ENCODE measurements around the gene CETP.
A peak's percentile ranks its signal among the peaks of the same experiment; 100 is the strongest.

CETP gene

DNA sequence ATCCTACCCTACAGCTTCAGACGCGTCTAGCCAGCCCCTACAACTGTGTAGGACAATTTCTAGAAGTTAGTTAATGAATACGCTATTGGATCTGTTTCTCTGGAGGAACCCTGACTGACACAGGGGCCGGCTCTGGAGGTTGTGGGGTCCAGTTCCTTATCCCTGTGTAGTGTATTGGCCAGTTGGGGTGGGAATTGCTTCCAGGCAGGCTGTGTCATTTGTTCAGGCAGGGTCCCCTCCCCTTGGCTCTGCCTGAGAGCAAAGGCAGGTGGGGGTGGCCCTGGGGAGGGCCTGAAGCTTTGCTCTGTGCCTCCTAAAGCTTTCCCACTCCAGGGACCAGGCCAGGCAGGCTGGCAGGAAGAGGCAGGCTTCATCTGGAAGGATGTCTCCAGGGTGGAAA, 11.7 kb upstream of the CETP start:
- no peak for FAIRE-seq
- DNase-seq (ENCODE audit: insufficient read length) = no peak

DNA sequence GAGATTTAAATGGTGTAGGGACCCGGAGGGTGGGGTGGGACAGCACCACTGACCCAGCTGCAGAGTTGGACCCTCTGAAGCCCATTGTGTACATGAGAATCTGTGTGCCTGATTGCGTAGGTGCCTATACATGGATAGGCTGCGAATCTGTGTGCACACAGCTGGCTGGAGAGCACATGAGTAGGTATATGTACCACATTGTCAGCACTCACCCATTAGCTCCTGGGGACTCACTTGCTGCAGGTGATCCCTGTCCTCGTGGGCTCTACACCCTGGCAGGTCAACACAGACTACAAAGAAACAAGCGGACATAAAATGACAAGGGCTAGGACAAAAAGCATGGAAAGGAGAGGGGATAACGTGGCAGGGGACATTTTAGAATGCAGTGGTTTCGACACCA, 11.3 kb upstream of the CETP start:
- FAIRE-seq = no peak
- no peak for DNase-seq (ENCODE audit: insufficient read length)
- TF ChIP-seq POLR2AphosphoS5 (IDR thresholded peaks at IDR 0.05; ENCODE audit: low read depth, low read length) = no peak
- no peak for TF ChIP-seq POLR2A (IDR thresholded peaks at IDR 0.05; ENCODE audit: low read depth, low read length)
- TF ChIP-seq TAF1 (IDR thresholded peaks at IDR 0.05; ENCODE audit: borderline replicate concordance, low read depth, low read length) = no peak

More for the DNA sequence above, 11.7 kb upstream of the CETP start:
- no peak for TF ChIP-seq POLR2AphosphoS5 (IDR thresholded peaks at IDR 0.05; ENCODE audit: low read depth, low read length)
- TF ChIP-seq TAF1 (IDR thresholded peaks at IDR 0.05; ENCODE audit: borderline replicate concordance, low read depth, low read length) = no peak
- no peak for TF ChIP-seq POLR2A (IDR thresholded peaks at IDR 0.05; ENCODE audit: low read depth, low read length)

DNA sequence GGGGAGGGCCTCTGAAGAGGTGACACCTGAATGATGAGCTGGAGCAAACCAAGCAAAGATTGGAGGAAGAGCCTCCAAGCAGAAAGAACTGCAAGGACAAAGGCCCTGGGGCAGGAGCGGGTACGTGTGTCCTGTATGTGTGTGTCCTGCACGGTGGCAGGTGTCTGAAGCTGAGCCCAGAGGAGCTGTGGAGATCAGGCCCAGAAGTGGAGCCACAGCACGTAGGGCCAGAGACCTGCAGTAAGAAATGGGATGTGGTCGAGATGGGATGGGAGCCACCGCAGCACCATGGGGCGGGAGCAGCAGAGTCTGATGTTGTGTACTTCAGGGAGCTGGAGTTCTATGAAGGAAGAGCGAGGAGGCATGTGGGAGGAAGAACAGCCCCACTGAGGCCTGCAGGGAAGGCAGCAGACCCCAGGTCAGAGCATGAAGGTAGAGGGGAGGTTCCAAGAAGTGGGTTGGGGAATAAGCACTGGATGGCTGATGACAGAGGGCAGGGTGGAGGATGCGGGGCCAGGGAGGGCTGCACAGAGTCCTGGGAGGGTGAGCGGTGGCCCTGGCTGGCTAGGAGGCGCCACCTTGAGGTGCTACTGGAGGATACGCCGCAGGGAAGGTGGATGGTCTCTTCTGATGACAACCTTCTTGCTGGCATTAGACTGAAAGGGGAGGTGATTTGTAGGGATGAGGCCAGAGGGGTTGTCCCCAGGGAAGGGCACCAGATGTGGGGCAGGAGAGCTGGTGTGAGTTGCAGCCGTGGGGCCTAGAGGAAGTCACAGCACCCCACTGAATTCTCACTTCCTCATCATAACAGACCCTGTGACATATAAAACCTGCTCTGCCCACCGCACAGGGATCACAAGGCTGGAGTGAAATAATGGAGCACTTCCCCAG, 10.6 kb upstream of the CETP start:
- DNase-seq (ENCODE audit: insufficient read length) = peak; percentile 65
- FAIRE-seq = peak; percentile 97
- TF ChIP-seq TAF1 (IDR thresholded peaks at IDR 0.05; ENCODE audit: borderline replicate concordance, low read depth, low read length) = no peak
- TF ChIP-seq POLR2A (IDR thresholded peaks at IDR 0.05; ENCODE audit: low read depth, low read length) = no peak
- TF ChIP-seq POLR2AphosphoS5 (IDR thresholded peaks at IDR 0.05; ENCODE audit: low read depth, low read length) = no peak

DNA sequence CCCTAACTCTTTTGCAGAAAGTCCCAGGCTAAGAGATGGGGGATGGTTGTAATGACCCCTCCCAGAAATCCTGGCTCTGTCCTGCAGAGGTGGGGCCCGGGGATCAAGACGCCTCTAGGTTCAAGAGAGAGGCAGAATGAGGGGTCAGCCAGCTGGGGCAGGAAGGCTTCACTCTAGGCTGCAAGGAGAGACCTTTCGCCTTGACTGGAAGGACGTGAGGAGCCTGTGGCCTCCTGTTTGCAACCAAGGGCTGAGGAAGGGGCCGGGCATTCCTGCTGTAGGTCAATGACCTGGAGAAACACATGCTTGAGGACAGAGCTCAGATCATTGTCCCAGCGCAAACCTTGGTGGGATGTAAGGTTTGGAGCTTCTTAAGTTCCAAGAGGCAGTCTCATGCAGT, 8.7 kb upstream of the CETP start:
- FAIRE-seq = no peak
- DNase-seq (ENCODE audit: insufficient read length) = no peak
- TF ChIP-seq TAF1 (IDR thresholded peaks at IDR 0.05; ENCODE audit: borderline replicate concordance, low read depth, low read length) (no peak), POLR2A (IDR thresholded peaks at IDR 0.05; ENCODE audit: low read depth, low read length) (no peak), POLR2AphosphoS5 (IDR thresholded peaks at IDR 0.05; ENCODE audit: low read depth, low read length) (no peak)

DNA sequence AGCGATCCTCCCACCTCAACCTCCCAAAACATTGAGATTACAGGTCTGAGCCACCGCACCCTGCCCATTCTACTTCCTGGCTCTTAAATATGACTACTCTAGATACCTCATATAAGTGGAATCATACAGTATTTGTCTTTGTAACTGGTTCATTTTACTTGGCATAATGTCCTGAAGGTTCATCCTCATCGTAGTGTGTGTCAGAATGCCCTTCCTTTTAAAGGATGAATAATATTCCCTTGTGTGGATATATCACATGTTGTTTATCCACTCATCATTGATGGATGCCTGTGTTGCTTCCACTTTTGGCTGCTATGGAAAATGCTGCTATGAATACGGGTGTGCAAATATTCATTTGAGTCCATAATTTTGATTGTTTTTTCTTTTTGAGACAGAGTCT, 5.7 kb upstream of the CETP start:
- no peak for DNase-seq (ENCODE audit: insufficient read length)
- FAIRE-seq = no peak
- TF ChIP-seq TAF1 (IDR thresholded peaks at IDR 0.05; ENCODE audit: borderline replicate concordance, low read depth, low read length) (no peak), POLR2AphosphoS5 (IDR thresholded peaks at IDR 0.05; ENCODE audit: low read depth, low read length) (no peak), POLR2A (IDR thresholded peaks at IDR 0.05; ENCODE audit: low read depth, low read length) (no peak)

DNA sequence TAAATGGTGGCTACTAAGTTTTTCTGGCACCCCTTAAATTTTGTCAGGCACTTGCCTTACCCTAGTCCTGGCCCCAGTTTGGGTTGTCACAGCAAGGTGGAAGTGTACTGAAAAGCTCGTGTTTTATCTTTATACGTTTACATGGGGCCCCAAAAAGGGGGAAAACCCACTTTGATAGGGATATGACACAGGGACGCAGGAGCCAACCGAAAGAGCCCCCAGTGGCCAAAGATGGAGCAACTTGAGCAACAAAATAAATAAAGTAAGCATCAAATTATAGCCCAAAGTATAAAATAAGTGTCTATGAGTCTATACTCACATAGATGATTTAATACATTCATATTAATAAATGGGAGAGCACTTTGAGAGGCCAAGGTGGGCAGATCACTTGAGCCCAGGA, 5.0 kb upstream of the CETP start:
- DNase-seq (ENCODE audit: insufficient read length) (no peak), FAIRE-seq (no peak)
- no peak for TF ChIP-seq POLR2A (IDR thresholded peaks at IDR 0.05; ENCODE audit: low read depth, low read length)
- no peak for TF ChIP-seq TAF1 (IDR thresholded peaks at IDR 0.05; ENCODE audit: borderline replicate concordance, low read depth, low read length)
- no peak for TF ChIP-seq POLR2AphosphoS5 (IDR thresholded peaks at IDR 0.05; ENCODE audit: low read depth, low read length)

DNA sequence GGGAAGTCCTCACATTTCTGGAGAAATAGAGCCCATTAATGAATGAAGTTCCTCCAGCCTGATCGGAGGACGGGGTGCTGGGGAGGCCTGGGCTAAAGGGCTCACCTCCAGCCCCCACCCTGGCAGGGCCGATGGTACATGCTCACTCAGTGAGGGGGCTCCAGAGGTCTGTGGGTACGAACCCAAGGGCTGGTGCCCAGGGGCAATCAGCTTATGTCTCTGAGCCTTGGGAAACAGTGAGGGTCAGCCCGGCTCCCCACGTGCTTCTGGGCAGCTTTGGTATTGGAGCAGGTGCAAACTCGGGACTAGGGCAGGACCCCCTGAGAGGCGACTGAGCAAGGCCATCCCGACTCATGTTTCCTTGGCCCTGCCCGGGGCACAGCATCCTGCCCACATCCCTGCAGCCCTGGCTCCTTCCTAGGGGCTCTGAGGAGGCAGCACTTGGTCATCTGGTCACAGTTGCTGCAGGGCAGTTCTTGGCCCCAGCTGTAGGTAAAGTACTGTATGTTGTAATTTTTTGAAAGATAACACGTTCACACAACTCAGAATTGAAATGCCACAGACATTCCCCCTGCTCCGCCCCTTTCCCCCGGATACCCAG, 969 bp upstream of the CETP start:
- DNase-seq (ENCODE audit: insufficient read length) (no peak), FAIRE-seq (no peak)
- TF ChIP-seq POLR2A (IDR thresholded peaks at IDR 0.05; ENCODE audit: low read depth, low read length) (no peak), TAF1 (IDR thresholded peaks at IDR 0.05; ENCODE audit: borderline replicate concordance, low read depth, low read length) (no peak), POLR2AphosphoS5 (IDR thresholded peaks at IDR 0.05; ENCODE audit: low read depth, low read length) (no peak)

DNA sequence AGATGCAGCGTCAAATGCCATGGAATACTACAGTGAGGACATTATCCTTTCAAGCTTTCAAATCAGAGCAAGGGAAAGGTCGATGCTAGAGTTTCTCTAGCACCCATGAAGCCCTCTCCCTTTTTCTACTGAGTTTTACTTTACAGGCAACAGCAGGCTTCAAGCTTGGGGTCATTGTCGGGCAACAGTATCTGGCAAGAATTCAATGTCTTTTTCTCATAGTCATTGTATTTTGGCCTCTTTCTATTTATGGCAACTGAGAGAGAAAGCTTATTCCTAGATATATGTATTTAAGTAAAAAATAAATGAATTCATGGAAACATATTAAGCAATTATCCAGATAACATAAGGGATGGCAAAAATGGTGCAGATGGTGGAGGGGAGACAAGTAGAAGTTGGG, 364 bp upstream of the CETP start:
- FAIRE-seq (no peak), DNase-seq (ENCODE audit: insufficient read length) (no peak)
- TF ChIP-seq POLR2A (IDR thresholded peaks at IDR 0.05; ENCODE audit: low read depth, low read length) (no peak), TAF1 (IDR thresholded peaks at IDR 0.05; ENCODE audit: borderline replicate concordance, low read depth, low read length) (no peak), POLR2AphosphoS5 (IDR thresholded peaks at IDR 0.05; ENCODE audit: low read depth, low read length) (no peak)

DNA sequence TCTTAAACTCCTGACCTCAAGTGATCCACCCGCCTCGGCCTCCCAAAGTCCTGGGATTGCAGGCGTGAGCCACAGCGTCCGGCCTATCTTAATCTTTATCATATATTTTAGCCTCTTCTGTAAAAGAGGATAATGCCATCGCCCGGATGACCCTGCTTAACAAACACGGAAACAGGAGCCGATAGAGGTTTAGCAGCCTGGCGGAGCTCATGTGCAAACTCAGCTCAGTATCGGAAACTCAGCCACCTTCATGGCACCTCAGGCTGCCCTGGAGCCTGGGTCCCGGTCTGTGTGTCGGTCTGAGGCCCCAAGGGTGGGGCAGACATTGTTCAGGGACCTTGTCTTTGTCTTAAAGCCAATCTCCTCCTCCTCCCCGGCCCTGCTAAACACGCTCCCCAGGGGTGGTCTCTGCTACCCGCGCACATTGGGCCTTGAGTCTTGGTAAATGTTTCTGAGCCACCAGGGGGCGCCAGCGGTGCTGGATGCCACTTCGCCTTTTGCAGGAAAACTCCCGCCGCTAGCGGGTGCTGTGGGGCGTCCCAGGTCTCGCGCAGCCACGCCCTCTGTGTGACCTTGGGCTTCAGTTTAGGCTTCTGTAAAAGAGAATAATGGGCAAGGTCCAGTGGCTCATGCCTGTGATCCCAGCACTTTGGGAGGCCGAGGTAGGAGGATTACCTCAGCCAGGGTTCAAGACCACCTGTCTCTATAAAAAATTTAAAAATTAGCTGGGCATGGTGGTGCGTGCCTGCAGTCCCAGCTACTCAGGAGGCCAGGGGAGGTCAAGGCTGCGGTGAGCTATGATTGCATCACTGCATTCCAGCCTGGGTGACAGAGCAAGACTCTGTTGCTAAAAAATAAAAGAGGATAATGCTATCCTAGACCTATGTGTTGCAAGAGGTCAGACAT, 2.7 kb downstream of the CETP start:
- peak; percentile 82 for FAIRE-seq
- DNase-seq (ENCODE audit: insufficient read length) = peak; percentile 79
- TF ChIP-seq TAF1 (IDR thresholded peaks at IDR 0.05; ENCODE audit: borderline replicate concordance, low read depth, low read length) (no peak), POLR2A (IDR thresholded peaks at IDR 0.05; ENCODE audit: low read depth, low read length) (no peak), POLR2AphosphoS5 (IDR thresholded peaks at IDR 0.05; ENCODE audit: low read depth, low read length) (no peak)

DNA sequence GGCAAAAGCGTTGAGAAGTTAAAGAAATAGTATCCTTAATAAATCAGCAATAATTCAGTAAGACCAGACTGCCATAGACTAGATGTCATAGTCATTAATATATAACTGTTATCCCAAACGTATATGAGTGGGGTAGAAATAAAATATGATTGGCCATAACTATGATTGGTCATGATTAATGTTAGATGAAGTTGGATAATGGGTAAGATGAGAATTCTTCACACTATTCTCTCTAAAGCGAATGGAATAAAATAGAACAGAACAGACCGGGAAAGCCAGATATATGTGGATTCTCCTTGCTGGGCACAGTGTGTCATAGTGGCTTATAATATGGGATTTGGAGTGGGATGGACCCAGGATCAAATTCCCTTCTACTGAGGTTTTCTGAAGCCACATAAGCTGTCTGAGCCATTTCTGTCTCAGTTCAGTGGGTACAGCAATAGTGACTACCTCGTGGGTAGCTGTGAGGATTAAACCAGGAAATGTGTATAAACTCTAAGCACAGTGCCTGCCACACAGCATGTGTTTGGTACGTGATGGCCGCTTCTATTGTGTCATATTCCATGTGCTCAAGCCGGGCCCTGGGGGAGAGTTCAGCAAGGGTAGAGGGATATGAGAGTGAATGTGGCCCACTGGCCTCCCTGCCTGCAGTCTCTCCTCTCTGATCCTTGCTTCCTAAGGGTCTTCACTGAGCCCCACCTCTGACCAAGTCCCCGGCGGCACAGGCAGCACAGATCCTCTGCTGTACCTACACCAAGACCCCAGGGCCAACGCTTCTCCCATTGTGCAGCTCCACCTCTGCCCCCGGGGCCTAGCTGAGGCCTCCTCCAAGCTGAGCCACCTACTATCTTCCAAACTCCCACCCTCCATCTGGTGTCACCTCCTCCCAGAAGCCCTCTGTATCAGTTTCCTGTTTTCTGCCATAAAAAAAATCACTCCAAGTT, 3.7 kb downstream of the CETP start:
- no peak for DNase-seq (ENCODE audit: insufficient read length)
- FAIRE-seq = no peak
- TF ChIP-seq POLR2AphosphoS5 (IDR thresholded peaks at IDR 0.05; ENCODE audit: low read depth, low read length) (no peak), POLR2A (IDR thresholded peaks at IDR 0.05; ENCODE audit: low read depth, low read length) (no peak), TAF1 (IDR thresholded peaks at IDR 0.05; ENCODE audit: borderline replicate concordance, low read depth, low read length) (no peak)

Measured in GM12892 (cell line).